Activated CD8-positive, alpha-beta memory T cell treated with anti-CD3 and anti-CD28 coated beads for 24 hours (primary cell): ENCODE data around the gene EFNA3.
A peak's percentile ranks its signal among the peaks of the same experiment; 100 is the strongest.

Experiments used
- DNase-seq: peaks from one replicate; pipeline ENCODE4 v3.0.0-alpha.2; 2020

The EFNA3 gene

GRCh38 chr1:155085504-155086127 lies 7.0 kb downstream of the EFNA3 start:
- peak; percentile 87 for DNase-seq

GRCh38 chr1:155086128-155086741 lies 7.6 kb downstream of the EFNA3 start:
- DNase-seq: peak; percentile 95

GRCh38 chr1:155086856-155087535 lies 8.4 kb downstream of the EFNA3 start:
- DNase-seq: no peak

GRCh38 chr1:155091071-155092051 lies 12.7 kb downstream of the EFNA3 start:
- DNase-seq: peak; percentile 95

- no peak for DNase-seq
These were observed 13.5 kb downstream of the EFNA3 start for GRCh38 chr1:155092131-155092530.

GRCh38 chr1:155092641-155093040 lies 14.0 kb downstream of the EFNA3 start:
- no peak for DNase-seq

- no peak for DNase-seq
These were observed 15.4 kb downstream of the EFNA3 start for GRCh38 chr1:155093911-155094621.

- DNase-seq: no peak
These were observed 15.9 kb downstream of the EFNA3 start for GRCh38 chr1:155094622-155094948.

- no peak for DNase-seq
These were observed 20.7 kb downstream of the EFNA3 start for GRCh38 chr1:155099331-155099730.

- no peak for DNase-seq
These were observed 24.7 kb downstream of the EFNA3 start for GRCh38 chr1:155103325-155103724.

- DNase-seq: no peak
These were observed 26.2 kb downstream of the EFNA3 start for GRCh38 chr1:155104605-155105534.

- DNase-seq: no peak
These were observed 27.0 kb downstream of the EFNA3 start for GRCh38 chr1:155105604-155106011.

GRCh38 chr1:155106862-155107261 lies 28.2 kb downstream of the EFNA3 start:
- no peak for DNase-seq

- no peak for DNase-seq
These were observed 28.9 kb downstream of the EFNA3 start for GRCh38 chr1:155107309-155108264.

GRCh38 chr1:155108296-155108695 lies 29.7 kb downstream of the EFNA3 start:
- DNase-seq: no peak

- DNase-seq: no peak
These were observed 31.7 kb downstream of the EFNA3 start for GRCh38 chr1:155110381-155110780.

GRCh38 chr1:155110826-155111225 lies 32.2 kb downstream of the EFNA3 start:
- DNase-seq: no peak

GRCh38 chr1:155113450-155113980 lies 34.9 kb downstream of the EFNA3 start:
- no peak for DNase-seq

GRCh38 chr1:155116113-155116764 lies 37.6 kb downstream of the EFNA3 start:
- DNase-seq: no peak
